Fibroblast of villous mesenchyme (primary cell): ENCODE measurements around the gene ITIH3. TPM values are rescaled to one million over a fixed set of nuclear protein-coding genes. Genes with fewer than 3 reads are reported as not detected.

ENCODE experiments used
- DNase-seq: peaks from one replicate; pipeline ENCODE4 v3.0.0-alpha.2; 2010; ENCODE audit warnings: low read depth
- H3K4me3 ChIP-seq: 2 replicates; pipeline ENCODE4 v1.5.1; 2011; ENCODE audit warnings: low read depth, mild to moderate bottlenecking, low read length
- small RNA-seq: library from RNA; depleted of rRNA; stranded (forward); fragments of <200 nt; gene quantifications from one replicate; pipeline ENCODE3, GENCODE V24; 2012
- total RNA-seq: library from RNA; depleted of rRNA; stranded (reverse); fragments of >200 nt; gene quantifications from 2 replicates; pipeline ENCODE4 v1.2.3, GENCODE V29; 2012
- TF ChIP-seq, protein P1 (sequence below): IDR thresholded peaks from 2 replicates; pipeline ENCODE4 v1.5.1; 2012; ENCODE audit warnings: low read depth, mild to moderate bottlenecking, low read length; ENCODE audit not compliant: insufficient read depth

The ITIH3 gene
- total RNA-seq, 1 donor, result 8.2 TPM

DNA sequence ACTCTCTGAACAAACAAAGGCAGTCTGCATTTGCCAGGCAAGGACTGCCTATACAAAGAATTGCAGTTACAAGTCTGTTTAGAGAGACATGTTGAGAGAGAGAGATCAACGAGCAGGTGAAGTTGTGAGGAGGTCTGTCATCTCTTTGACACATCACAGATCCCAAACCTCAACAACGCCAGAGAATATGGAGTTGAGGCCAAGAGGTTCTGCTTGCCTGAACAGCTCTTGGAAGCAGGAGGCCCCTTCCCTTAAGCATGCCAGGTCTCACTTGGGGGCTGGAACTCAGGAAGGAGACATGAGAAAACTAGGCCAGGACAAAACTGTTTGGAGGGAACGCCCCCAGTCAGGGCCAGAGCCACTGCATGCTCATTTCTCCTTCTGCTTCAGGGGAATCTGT is 62.5 kb downstream of the ITIH3 start:
- TF ChIP-seq, protein P1, sequence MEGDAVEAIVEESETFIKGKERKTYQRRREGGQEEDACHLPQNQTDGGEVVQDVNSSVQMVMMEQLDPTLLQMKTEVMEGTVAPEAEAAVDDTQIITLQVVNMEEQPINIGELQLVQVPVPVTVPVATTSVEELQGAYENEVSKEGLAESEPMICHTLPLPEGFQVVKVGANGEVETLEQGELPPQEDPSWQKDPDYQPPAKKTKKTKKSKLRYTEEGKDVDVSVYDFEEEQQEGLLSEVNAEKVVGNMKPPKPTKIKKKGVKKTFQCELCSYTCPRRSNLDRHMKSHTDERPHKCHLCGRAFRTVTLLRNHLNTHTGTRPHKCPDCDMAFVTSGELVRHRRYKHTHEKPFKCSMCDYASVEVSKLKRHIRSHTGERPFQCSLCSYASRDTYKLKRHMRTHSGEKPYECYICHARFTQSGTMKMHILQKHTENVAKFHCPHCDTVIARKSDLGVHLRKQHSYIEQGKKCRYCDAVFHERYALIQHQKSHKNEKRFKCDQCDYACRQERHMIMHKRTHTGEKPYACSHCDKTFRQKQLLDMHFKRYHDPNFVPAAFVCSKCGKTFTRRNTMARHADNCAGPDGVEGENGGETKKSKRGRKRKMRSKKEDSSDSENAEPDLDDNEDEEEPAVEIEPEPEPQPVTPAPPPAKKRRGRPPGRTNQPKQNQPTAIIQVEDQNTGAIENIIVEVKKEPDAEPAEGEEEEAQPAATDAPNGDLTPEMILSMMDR, result no peak
- H3K4me3 ChIP-seq, result no peak overlapping the region
- no peak for DNase-seq

DNA sequence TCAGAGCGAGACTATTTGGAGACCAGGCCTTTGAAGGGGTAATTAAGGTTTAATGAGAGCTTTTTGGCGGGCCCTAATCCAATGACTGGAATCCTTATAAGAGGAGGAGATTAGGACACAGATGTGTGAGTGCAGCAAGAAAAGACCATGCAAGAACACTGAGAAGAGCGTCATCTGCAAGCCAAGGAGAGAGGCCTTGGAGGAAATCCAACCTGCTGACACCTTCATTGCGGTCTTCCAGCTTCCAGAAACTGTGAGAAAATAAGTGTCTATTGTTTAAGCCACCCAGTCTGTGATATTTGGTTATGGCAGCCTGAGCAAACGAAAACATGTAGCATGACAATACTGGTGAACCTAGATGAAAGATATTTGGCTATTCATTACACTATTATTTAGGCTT is 63.3 kb downstream of the ITIH3 start:
- DNase-seq, result no peak
- TF ChIP-seq, protein P1, result no peak
- H3K4me3 ChIP-seq, result no peak overlapping the region

Small RNA genes lying within 50 kb of the gene (small RNA-seq; reads per million reads assigned to genes)
- gene MIR8064 (not detected), gene MUSTN1 (not detected)

Other genes with a start within 250 kb of the ITIH3 start
- 74.3 and 87.6 TPM in 2 replicates for gene PBRM1, start 108.9 kb upstream of the ITIH3 start, total RNA-seq
- gene GNL3, start 108.8 kb upstream of the ITIH3 start, total RNA-seq, result 114 and 130 TPM in 2 replicates
- gene GLT8D1, start 89.0 kb upstream of the ITIH3 start, total RNA-seq, result 84.1 and 108 TPM in 2 replicates
- gene SPCS1, start 88.7 kb upstream of the ITIH3 start, total RNA-seq, result 66.9 and 77.0 TPM in 2 replicates
- 28.1 and 33.2 TPM in 2 replicates for gene NEK4, start 23.9 kb upstream of the ITIH3 start, total RNA-seq
- gene ITIH1, start 17.2 kb upstream of the ITIH3 start, total RNA-seq, result not detected in 2 replicates
- gene ITIH4, start 35.9 kb downstream of the ITIH3 start, total RNA-seq, result 0.32 and 1.3 TPM in 2 replicates
- not detected in 2 replicates for gene MUSTN1, start 40.2 kb downstream of the ITIH3 start, total RNA-seq
- gene STIMATE, start 102.8 kb downstream of the ITIH3 start, total RNA-seq, result 12.6 and 15.1 TPM in 2 replicates